SK-N-SH treated with all-trans-retinoic acid at 6 μM for 48 hours (cell line): Measurements from ENCODE around the gene OXGR1.
A peak's percentile ranks its signal among the peaks of the same experiment; 100 is the strongest.

Experiments used
- ATAC-seq: fragments of 200-7000 bp; cut with Tn5 transposase; 3 replicates; pipeline ENCODE4 v1.9.1; 2020; ENCODE audit warnings: mild to moderate bottlenecking, moderate library complexity
- ARNTL ChIP-seq: fragments of 450-650 bp; formaldehyde crosslinking; IDR thresholded peaks from 2 replicates; pipeline ENCODE4 v1.5.0; 2020; ENCODE audit warnings: low read depth, mild to moderate bottlenecking, moderate library complexity, borderline replicate concordance
- BACH2 ChIP-seq: fragments of 250-450 bp; sonication (Bioruptor Pico); IDR thresholded peaks from 2 replicates; pipeline ENCODE4 v1.9.0; 2021; ENCODE audit warnings: mild to moderate bottlenecking, borderline replicate concordance
- CREB5 ChIP-seq: fragments of 250-450 bp; sonication (Bioruptor Pico); IDR thresholded peaks from 2 replicates; pipeline ENCODE4 v1.5.1; 2020; ENCODE audit warnings: low read depth, mild to moderate bottlenecking, moderate library complexity
- CSDC2 ChIP-seq: fragments of 250-450 bp; sonication (Bioruptor Pico); IDR thresholded peaks from 2 replicates; pipeline ENCODE4 v1.5.0; 2020; ENCODE audit warnings: mild to moderate bottlenecking, moderate library complexity
- CSRNP3 ChIP-seq: fragments of 250-450 bp; sonication (Bioruptor Pico); IDR thresholded peaks from 2 replicates; pipeline ENCODE4 v1.5.1; 2021; ENCODE audit warnings: mild to moderate bottlenecking, moderate library complexity
- ESRRG ChIP-seq: fragments of 250-450 bp; sonication (Bioruptor Pico); IDR thresholded peaks from 2 replicates; pipeline ENCODE4 v1.6.1; 2021; ENCODE audit warnings: mild to moderate bottlenecking
- GLIS3 ChIP-seq: fragments of 250-450 bp; sonication (Bioruptor Pico); IDR thresholded peaks from 2 replicates; pipeline ENCODE4 v1.5.0; 2020; ENCODE audit warnings: mild to moderate bottlenecking, moderate library complexity
- ISL1 ChIP-seq: fragments of 250-450 bp; sonication (Bioruptor Pico); IDR thresholded peaks from 2 replicates; pipeline ENCODE4 v2.1.2; 2022; ENCODE audit warnings: mild to moderate bottlenecking, moderate library complexity
- OSR1 ChIP-seq: fragments of 250-450 bp; sonication (Bioruptor Pico); IDR thresholded peaks from 2 replicates; pipeline ENCODE4 v1.8.0; 2022; ENCODE audit warnings: moderate library complexity, mild to moderate bottlenecking, inconsistent platforms
- POU6F1 ChIP-seq: fragments of 250-450 bp; sonication (Bioruptor Pico); IDR thresholded peaks from 2 replicates; pipeline ENCODE4 v1.8.0; 2021; ENCODE audit warnings: low read depth, mild to moderate bottlenecking, moderate library complexity, borderline replicate concordance
- PPARA ChIP-seq: fragments of 250-450 bp; sonication (Bioruptor Pico); IDR thresholded peaks from 2 replicates; pipeline ENCODE4 v1.5.0; 2020; ENCODE audit warnings: mild to moderate bottlenecking, borderline replicate concordance
- SNAI2 ChIP-seq: fragments of 250-450 bp; sonication (Bioruptor Pico); IDR thresholded peaks from 2 replicates; pipeline ENCODE4 v1.5.0; 2020; ENCODE audit warnings: mild to moderate bottlenecking, moderate library complexity
- TCF4 ChIP-seq: fragments of 250-450 bp; sonication (Bioruptor Pico); IDR thresholded peaks from 2 replicates; pipeline ENCODE4 v1.8.0; 2021; ENCODE audit warnings: mild to moderate bottlenecking, moderate library complexity, borderline replicate concordance
- TSHZ2 ChIP-seq: fragments of 250-450 bp; sonication (Bioruptor Pico); IDR thresholded peaks from 2 replicates; pipeline ENCODE4 v1.5.0; 2020; ENCODE audit warnings: mild to moderate bottlenecking, moderate library complexity
- ZC3H10 ChIP-seq: fragments of 250-450 bp; sonication (Bioruptor Pico); IDR thresholded peaks from 2 replicates; pipeline ENCODE4 v1.5.1; 2021; ENCODE audit warnings: mild to moderate bottlenecking, moderate library complexity
- ZFP3 ChIP-seq: fragments of 250-450 bp; sonication (Bioruptor Pico); IDR thresholded peaks from 2 replicates; pipeline ENCODE4 v1.5.0; 2020; ENCODE audit warnings: mild to moderate bottlenecking, moderate library complexity
- ZNF565 ChIP-seq: fragments of 450-650 bp; formaldehyde crosslinking; conservative IDR thresholded peaks from 2 replicates; pipeline ENCODE4 v1.5.0; 2020; ENCODE audit warnings: low read depth, mild to moderate bottlenecking, moderate library complexity
- ZNF70 ChIP-seq: fragments of 450-650 bp; formaldehyde crosslinking; IDR thresholded peaks from 2 replicates; pipeline ENCODE4 v1.5.0; 2020; ENCODE audit warnings: mild to moderate bottlenecking, moderate library complexity
- ZNF8 ChIP-seq: fragments of 450-650 bp; formaldehyde crosslinking; IDR thresholded peaks from 2 replicates; pipeline ENCODE4 v1.5.0; 2020; ENCODE audit warnings: mild to moderate bottlenecking, moderate library complexity

OXGR1 gene

DNA sequence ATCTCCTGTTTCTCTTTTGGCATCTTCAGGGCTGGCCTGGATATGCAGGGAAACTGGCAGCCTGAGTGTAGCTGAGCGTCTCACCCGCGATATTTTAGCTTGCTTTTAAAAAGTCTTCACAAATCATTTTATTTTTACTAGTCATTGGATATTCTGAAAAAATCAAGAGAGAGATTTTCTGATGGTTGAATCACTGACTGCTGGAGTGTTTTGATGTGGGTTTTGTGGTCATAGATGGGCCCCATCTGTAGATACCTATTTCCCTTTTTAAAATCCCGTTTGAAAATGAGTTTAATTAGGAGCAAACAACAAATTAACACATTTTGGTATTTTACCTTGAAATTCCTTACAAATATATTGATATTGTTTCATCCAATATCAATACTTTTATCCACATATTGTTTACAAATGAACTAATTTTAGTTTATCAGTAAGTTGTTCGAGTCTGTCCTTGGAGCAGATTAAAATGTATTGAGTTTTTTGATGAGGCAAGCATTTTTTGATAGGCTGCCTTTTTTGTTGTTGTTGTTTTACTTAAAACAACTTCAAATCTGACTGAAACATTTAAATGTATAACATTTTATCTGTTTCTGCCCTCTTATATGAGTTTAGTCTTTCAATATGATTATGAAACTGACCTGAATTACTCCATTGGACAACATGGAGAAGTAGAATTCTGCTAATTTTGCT lies 21.5 kb upstream of the OXGR1 start (continued):
- TF ChIP-seq CSDC2 (no peak), POU6F1 (no peak), ZNF8 (CRISPR knock-in tag) (no peak), ZC3H10 (CRISPR knock-in tag) (no peak), TCF4 (no peak), CSRNP3 (CRISPR knock-in tag) (no peak), ZFP3 (CRISPR knock-in tag) (no peak), CREB5 (no peak), SNAI2 (CRISPR knock-in tag) (no peak)

- no peak for ATAC-seq
- TF ChIP-seq ISL1 (CRISPR knock-in tag): peak; percentile 48
- no peak for TF ChIP-seq ZNF565 (CRISPR knock-in tag)
- peak; percentile 59; the same call in 1 of the 2 replicates for TF ChIP-seq TCF4
Observed at GRCh38 chr13:97012251-97013048, 18.2 kb upstream of the OXGR1 start.

GRCh38 chr13:97011446-97012131 lies 17.3 kb upstream of the OXGR1 start:
- no peak for ATAC-seq
- no peak for TF ChIP-seq GLIS3 (CRISPR knock-in tag)
- TF ChIP-seq ISL1 (CRISPR knock-in tag): no peak
- TF ChIP-seq OSR1 (CRISPR knock-in tag): no peak
- TF ChIP-seq CREB5: no peak
- no peak for TF ChIP-seq ZNF565 (CRISPR knock-in tag)
- no peak for TF ChIP-seq ESRRG
- no peak for TF ChIP-seq BACH2 (CRISPR knock-in tag)
- TF ChIP-seq ZNF8 (CRISPR knock-in tag): no peak
- TF ChIP-seq ZNF70 (CRISPR knock-in tag): no peak
- no peak for TF ChIP-seq ARNTL (CRISPR knock-in tag)
- no peak for TF ChIP-seq ZFP3 (CRISPR knock-in tag)
- no peak for TF ChIP-seq ZC3H10 (CRISPR knock-in tag)
- TF ChIP-seq TCF4: no peak
- TF ChIP-seq SNAI2 (CRISPR knock-in tag): no peak
- TF ChIP-seq CSRNP3 (CRISPR knock-in tag): no peak
- no peak for TF ChIP-seq TSHZ2 (CRISPR knock-in tag)
- TF ChIP-seq PPARA (CRISPR knock-in tag): no peak
